ENCODE measurements around the gene HOTAIR.

DNA sequence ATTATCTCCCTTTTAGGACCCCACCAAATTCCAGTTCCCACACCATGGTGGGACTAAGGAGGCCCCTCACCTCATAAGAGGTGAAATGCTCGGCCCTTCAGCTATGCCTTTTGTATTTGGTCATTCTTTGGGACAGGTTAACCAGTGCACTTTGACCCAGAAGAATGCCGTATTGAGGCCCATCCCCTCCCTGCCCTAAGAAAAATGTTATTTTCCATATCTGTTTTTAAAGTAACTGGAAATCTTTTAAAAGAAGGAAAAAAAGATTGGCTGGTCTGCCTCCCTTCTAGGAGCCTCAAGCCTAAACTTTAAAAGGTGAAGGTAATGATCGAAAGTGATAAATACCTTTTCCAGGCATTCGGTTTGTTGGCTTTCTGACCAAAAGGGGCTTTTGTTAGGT, 41.8 kb downstream of the HOTAIR start:
- TF ChIP-seq, protein P1, sequence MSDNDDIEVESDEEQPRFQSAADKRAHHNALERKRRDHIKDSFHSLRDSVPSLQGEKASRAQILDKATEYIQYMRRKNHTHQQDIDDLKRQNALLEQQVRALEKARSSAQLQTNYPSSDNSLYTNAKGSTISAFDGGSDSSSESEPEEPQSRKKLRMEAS (IDR thresholded peaks at IDR 0.05; ENCODE audit: insufficient read depth, insufficient read length), result no peak
- TF ChIP-seq, protein P2, sequence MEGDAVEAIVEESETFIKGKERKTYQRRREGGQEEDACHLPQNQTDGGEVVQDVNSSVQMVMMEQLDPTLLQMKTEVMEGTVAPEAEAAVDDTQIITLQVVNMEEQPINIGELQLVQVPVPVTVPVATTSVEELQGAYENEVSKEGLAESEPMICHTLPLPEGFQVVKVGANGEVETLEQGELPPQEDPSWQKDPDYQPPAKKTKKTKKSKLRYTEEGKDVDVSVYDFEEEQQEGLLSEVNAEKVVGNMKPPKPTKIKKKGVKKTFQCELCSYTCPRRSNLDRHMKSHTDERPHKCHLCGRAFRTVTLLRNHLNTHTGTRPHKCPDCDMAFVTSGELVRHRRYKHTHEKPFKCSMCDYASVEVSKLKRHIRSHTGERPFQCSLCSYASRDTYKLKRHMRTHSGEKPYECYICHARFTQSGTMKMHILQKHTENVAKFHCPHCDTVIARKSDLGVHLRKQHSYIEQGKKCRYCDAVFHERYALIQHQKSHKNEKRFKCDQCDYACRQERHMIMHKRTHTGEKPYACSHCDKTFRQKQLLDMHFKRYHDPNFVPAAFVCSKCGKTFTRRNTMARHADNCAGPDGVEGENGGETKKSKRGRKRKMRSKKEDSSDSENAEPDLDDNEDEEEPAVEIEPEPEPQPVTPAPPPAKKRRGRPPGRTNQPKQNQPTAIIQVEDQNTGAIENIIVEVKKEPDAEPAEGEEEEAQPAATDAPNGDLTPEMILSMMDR (IDR thresholded peaks at IDR 0.05; ENCODE audit: extremely low read depth in 1 of 2, insufficient read depth in 1 of 2, low read depth in 1 of 2, low read length in 2 of 2), result no peak
- TF ChIP-seq POLR2A (IDR thresholded peaks at IDR 0.05; ENCODE audit: low read depth, low read length) (no peak), FOS (IDR thresholded peaks at IDR 0.05; ENCODE audit: borderline replicate concordance, insufficient read depth, low read length) (no peak), POLR2AphosphoS5 (IDR thresholded peaks at IDR 0.05; ENCODE audit: insufficient read depth, low read depth, low read length) (no peak), EZH2 (IDR thresholded peaks at IDR 0.05; ENCODE audit: borderline replicate concordance, low read depth, low read length, severe bottlenecking) (no peak), JUN (IDR thresholded peaks at IDR 0.05; ENCODE audit: borderline replicate concordance, insufficient read depth, insufficient read length, low read depth) (no peak)
